Measurements from ENCODE around the gene GSTM5. TPM values are rescaled to one million over a fixed set of nuclear protein-coding genes. Genes with fewer than 3 reads are reported as not detected.

The GSTM5 gene
- total and polyA plus RNA-seq, 2 of the 13 experiments (the other 11 are each of a cell fraction or from before 2014, with no cell fraction given), result not detected

- peak; percentile 49; the same call in 1 of the 2 replicates for TF ChIP-seq RARA (CRISPR knock-in tag; IDR thresholded peaks at IDR 0.05)
- no peak for TF ChIP-seq NBN (conservative IDR thresholded peaks at IDR 0.05)
- TF ChIP-seq, protein P1, sequence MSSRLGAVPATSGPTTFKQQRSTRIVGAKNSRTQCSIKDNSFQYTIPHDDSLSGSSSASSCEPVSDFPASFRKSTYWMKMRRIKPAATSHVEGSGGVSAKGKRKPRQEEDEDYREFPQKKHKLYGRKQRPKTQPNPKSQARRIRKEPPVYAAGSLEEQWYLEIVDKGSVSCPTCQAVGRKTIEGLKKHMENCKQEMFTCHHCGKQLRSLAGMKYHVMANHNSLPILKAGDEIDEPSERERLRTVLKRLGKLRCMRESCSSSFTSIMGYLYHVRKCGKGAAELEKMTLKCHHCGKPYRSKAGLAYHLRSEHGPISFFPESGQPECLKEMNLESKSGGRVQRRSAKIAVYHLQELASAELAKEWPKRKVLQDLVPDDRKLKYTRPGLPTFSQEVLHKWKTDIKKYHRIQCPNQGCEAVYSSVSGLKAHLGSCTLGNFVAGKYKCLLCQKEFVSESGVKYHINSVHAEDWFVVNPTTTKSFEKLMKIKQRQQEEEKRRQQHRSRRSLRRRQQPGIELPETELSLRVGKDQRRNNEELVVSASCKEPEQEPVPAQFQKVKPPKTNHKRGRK (CRISPR knock-in tag; IDR thresholded peaks at IDR 0.05), result no peak; the same call in 1 of the 2 replicates
- TF ChIP-seq KMT2B (CRISPR knock-in tag; IDR thresholded peaks at IDR 0.05), result no peak
- TF ChIP-seq ARNT (IDR thresholded peaks at IDR 0.05), result no peak
- TF ChIP-seq SP5 (CRISPR knock-in tag; IDR thresholded peaks at IDR 0.05; ENCODE audit: borderline replicate concordance, low read depth), result peak; percentile 84
- TF ChIP-seq ZNF329 (CRISPR knock-in tag; IDR thresholded peaks at IDR 0.05; ENCODE audit: low read depth), result no peak
- TF ChIP-seq HINFP (CRISPR knock-in tag; IDR thresholded peaks at IDR 0.05; ENCODE audit: low read depth), result peak; percentile 66; the same call in 1 of the 2 replicates
- peak; percentile 81 for TF ChIP-seq RBFOX2 (IDR thresholded peaks at IDR 0.05; ENCODE audit: low read depth, low read length)
- no peak for TF ChIP-seq SRF (IDR thresholded peaks at IDR 0.05; ENCODE audit: low read depth, low read length)
- 0 out of 2 replicates have a peak, but pooled peaks have one; percentile 26 for TF ChIP-seq ZBTB21 (CRISPR knock-in tag; IDR thresholded peaks at IDR 0.05)
- peak; percentile 97 for TF ChIP-seq HNF4A (CRISPR knock-in tag; IDR thresholded peaks at IDR 0.05)
- TF ChIP-seq SOX13 (IDR thresholded peaks at IDR 0.05), result no peak
- peak in 1 of 2 experiments; percentile 62; a peak in 1 of 4 replicates for TF ChIP-seq SOX13 (CRISPR knock-in tag; conservative IDR thresholded peaks at IDR 0.05 in 1 of 2, IDR thresholded peaks at IDR 0.05 in 1 of 2)
- TF ChIP-seq ZSCAN21 (CRISPR knock-in tag; IDR thresholded peaks at IDR 0.05; ENCODE audit: borderline replicate concordance), result no peak; the same call in 1 of the 2 replicates
- TF ChIP-seq ZNF20 (CRISPR knock-in tag; IDR thresholded peaks at IDR 0.05), result no peak
- 0 out of 2 replicates have a peak, but pooled peaks have one; percentile 42 for TF ChIP-seq ZNF761 (CRISPR knock-in tag; conservative IDR thresholded peaks at IDR 0.05)
- TF ChIP-seq, protein P2, sequence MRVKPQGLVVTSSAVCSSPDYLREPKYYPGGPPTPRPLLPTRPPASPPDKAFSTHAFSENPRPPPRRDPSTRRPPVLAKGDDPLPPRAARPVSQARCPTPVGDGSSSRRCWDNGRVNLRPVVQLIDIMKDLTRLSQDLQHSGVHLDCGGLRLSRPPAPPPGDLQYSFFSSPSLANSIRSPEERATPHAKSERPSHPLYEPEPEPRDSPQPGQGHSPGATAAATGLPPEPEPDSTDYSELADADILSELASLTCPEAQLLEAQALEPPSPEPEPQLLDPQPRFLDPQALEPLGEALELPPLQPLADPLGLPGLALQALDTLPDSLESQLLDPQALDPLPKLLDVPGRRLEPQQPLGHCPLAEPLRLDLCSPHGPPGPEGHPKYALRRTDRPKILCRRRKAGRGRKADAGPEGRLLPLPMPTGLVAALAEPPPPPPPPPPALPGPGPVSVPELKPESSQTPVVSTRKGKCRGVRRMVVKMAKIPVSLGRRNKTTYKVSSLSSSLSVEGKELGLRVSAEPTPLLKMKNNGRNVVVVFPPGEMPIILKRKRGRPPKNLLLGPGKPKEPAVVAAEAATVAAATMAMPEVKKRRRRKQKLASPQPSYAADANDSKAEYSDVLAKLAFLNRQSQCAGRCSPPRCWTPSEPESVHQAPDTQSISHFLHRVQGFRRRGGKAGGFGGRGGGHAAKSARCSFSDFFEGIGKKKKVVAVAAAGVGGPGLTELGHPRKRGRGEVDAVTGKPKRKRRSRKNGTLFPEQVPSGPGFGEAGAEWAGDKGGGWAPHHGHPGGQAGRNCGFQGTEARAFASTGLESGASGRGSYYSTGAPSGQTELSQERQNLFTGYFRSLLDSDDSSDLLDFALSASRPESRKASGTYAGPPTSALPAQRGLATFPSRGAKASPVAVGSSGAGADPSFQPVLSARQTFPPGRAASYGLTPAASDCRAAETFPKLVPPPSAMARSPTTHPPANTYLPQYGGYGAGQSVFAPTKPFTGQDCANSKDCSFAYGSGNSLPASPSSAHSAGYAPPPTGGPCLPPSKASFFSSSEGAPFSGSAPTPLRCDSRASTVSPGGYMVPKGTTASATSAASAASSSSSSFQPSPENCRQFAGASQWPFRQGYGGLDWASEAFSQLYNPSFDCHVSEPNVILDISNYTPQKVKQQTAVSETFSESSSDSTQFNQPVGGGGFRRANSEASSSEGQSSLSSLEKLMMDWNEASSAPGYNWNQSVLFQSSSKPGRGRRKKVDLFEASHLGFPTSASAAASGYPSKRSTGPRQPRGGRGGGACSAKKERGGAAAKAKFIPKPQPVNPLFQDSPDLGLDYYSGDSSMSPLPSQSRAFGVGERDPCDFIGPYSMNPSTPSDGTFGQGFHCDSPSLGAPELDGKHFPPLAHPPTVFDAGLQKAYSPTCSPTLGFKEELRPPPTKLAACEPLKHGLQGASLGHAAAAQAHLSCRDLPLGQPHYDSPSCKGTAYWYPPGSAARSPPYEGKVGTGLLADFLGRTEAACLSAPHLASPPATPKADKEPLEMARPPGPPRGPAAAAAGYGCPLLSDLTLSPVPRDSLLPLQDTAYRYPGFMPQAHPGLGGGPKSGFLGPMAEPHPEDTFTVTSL (CRISPR knock-in tag; IDR thresholded peaks at IDR 0.05; ENCODE audit: borderline replicate concordance), result no peak
- TF ChIP-seq TERF1 (CRISPR knock-in tag; IDR thresholded peaks at IDR 0.05), result no peak
- TF ChIP-seq ZNF841 (CRISPR knock-in tag; IDR thresholded peaks at IDR 0.05; ENCODE audit: borderline replicate concordance), result no peak
- peak; percentile 80 for TF ChIP-seq KAT8 (CRISPR knock-in tag; IDR thresholded peaks at IDR 0.05)
Measured at GRCh38 chr1:109763646-109764415, 51.8 kb downstream of the GSTM5 start, which contains the start of gene EPS8L3 (continued).

All from HepG2 (cell line).